Endothelial cell (in vitro differentiated cells): Measurements from ENCODE around the gene RPS17. TPM values are rescaled to one million over a fixed set of nuclear protein-coding genes. Genes with fewer than 3 reads are reported as not detected.
"Not testable (repeated sequence)": the region's sequence is repeated elsewhere in the genome, so short reads cannot be mapped to it uniquely, and the experiment has no call there.

Source experiments
- DNase-seq: peaks from one replicate; pipeline ENCODE4 v3.0.0; 2021; ENCODE audit warnings: low spot score
- H3K27ac Mint-ChIP-seq: one replicate; pipeline ENCODE4 v1.8.0; 2021; ENCODE audit warnings: mixed read lengths, inconsistent platforms; ENCODE audit not compliant: unreplicated experiment
- H3K27me3 Mint-ChIP-seq: one replicate; pipeline ENCODE4 v1.8.0; 2021; ENCODE audit warnings: mild to moderate bottlenecking, moderate library complexity, mixed read lengths, inconsistent platforms; ENCODE audit not compliant: unreplicated experiment
- H3K36me3 Mint-ChIP-seq: one replicate; pipeline ENCODE4 v1.8.0; 2021; ENCODE audit warnings: mild to moderate bottlenecking, low read depth, mixed read lengths, inconsistent platforms; ENCODE audit not compliant: unreplicated experiment
- H3K4me1 Mint-ChIP-seq: one replicate; pipeline ENCODE4 v1.8.0; 2021; ENCODE audit warnings: mild to moderate bottlenecking, mixed read lengths, inconsistent platforms; ENCODE audit not compliant: unreplicated experiment
- H3K4me3 Mint-ChIP-seq: one replicate; pipeline ENCODE4 v1.8.0; 2021; ENCODE audit warnings: mild to moderate bottlenecking, mixed read lengths, inconsistent platforms; ENCODE audit not compliant: unreplicated experiment
- H3K9me3 Mint-ChIP-seq: one replicate; pipeline ENCODE4 v1.8.0; 2021; ENCODE audit warnings: mixed read lengths, inconsistent platforms; ENCODE audit not compliant: unreplicated experiment
- total RNA-seq: library from RNA; stranded (reverse); fragmentation: NEBNext Ultra II Directional; extraction: Animal tissue kit (Norgen Biotek cat#: 25700); gene quantifications from one replicate; pipeline ENCODE4 v1.2.1, GENCODE V29; 2021; ENCODE audit not compliant: unreplicated experiment
- TF ChIP-seq, protein P1 (sequence below): fragments of 200-600 bp; sonication (generic); IDR thresholded peaks from one replicate; pipeline ENCODE4 v1.5.0; 2021; ENCODE audit warnings: antibody characterized with exemption; ENCODE audit not compliant: unreplicated experiment

Gene RPS17
- total RNA-seq, 1 donor from 2014 or later, result 1,823 TPM

DNA sequence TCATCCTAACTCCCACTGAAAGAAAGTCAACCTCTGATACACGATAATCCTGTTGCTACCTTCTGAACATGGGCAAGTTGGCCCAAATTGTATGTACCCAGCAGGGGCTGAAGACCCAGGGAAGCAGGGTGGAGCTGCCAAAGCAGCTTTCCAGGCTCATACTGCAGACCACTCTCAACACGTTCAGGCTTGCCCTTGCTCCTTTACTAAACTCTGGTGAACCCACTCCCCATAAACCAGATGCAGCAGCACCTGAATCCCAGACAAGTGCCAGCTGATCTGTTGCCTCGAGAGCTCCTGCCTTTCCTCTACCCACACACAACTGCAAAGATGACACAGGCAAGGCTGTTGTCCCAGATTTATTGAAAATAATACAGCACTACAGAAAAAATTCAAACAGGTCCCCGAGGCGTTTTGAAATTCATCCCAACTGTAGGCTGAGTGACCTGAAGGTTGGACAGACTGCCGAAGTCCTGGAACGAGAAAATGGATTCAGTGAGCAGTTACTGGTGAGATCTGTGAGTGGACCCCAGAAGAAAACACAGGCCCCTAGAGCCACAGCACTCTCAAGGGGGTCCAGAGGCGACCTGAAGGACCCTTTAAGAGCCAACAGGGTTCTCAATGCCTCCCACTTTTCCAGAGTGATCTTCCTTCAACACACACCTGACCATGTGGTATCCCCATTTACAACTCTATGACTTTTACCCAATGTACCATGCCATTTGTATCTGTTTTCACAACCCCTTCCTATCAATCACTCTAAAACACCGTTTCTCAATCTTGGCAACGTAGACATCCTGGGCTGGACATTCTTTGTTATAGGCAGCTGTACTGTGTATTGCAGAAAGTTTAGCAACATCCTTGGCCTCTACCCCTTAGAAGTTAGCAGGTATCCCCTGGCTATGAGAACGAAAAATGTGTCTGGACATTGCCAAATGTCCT is 3.6 kb downstream of the RPS17 start:
- H3K36me3 Mint-ChIP-seq, result peaks cover 24% of the 10 kb centered on the region
- peak overlapping the region; percentile 60 for H3K4me3 Mint-ChIP-seq
- peaks cover 14% of the 10 kb centered on the region for H3K4me1 Mint-ChIP-seq
- peaks cover 6% of the 10 kb centered on the region for H3K27me3 Mint-ChIP-seq
- no peak for DNase-seq
- H3K9me3 Mint-ChIP-seq, result no peaks in the 10 kb centered on the region
- H3K27ac Mint-ChIP-seq, result no peak overlapping the region
- TF ChIP-seq, protein P1, sequence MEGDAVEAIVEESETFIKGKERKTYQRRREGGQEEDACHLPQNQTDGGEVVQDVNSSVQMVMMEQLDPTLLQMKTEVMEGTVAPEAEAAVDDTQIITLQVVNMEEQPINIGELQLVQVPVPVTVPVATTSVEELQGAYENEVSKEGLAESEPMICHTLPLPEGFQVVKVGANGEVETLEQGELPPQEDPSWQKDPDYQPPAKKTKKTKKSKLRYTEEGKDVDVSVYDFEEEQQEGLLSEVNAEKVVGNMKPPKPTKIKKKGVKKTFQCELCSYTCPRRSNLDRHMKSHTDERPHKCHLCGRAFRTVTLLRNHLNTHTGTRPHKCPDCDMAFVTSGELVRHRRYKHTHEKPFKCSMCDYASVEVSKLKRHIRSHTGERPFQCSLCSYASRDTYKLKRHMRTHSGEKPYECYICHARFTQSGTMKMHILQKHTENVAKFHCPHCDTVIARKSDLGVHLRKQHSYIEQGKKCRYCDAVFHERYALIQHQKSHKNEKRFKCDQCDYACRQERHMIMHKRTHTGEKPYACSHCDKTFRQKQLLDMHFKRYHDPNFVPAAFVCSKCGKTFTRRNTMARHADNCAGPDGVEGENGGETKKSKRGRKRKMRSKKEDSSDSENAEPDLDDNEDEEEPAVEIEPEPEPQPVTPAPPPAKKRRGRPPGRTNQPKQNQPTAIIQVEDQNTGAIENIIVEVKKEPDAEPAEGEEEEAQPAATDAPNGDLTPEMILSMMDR, result no peak

DNA sequence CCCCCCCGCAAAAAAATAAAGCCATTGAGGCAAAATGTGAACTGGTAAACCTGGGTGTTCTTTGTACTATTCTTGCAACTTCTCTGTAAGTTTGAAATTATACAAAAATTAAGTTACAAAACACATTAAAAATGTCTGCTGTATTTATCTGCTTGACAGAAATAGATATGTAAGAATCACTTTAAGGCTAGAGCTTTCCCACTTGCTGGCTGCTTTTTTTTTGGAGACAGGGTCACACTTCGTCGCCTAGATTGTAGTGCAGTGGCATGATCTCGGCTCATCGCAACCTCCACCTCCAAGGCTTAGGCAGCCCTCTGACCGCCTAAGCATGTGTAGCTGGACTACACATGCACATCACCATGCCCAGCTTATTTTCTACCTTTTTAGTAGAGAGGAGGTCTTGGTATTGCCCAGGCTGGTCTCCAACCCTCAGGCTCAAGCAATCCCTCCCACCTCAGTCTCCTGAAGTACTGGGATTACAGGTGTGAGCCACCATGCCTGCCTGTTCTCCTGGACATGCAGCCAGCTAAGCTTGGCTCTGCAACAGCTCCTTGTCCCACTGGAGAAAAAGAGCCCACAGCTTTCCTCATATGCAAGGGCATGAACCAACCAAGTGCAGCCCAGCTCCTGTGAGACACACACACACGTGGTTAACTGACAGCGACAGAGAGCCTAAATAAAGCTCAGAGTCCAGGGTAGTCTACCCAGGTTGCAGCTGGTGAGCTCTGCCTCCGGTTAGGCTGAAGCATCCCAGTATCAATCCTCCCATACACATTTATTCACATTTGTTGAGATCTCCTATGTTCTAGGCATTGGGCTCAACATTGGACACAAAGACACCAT is 4.5 kb downstream of the RPS17 start:
- H3K9me3 Mint-ChIP-seq, result no peaks in the 10 kb centered on the region
- H3K36me3 Mint-ChIP-seq, result peaks cover 24% of the 10 kb centered on the region
- TF ChIP-seq, protein P1, result no peak
- peaks cover 8% of the 10 kb centered on the region for H3K27me3 Mint-ChIP-seq
- no peak for DNase-seq
- H3K4me3 Mint-ChIP-seq, result peak overlapping the region; percentile 60
- H3K4me1 Mint-ChIP-seq, result peaks cover 12% of the 10 kb centered on the region
- no peak overlapping the region for H3K27ac Mint-ChIP-seq

DNA sequence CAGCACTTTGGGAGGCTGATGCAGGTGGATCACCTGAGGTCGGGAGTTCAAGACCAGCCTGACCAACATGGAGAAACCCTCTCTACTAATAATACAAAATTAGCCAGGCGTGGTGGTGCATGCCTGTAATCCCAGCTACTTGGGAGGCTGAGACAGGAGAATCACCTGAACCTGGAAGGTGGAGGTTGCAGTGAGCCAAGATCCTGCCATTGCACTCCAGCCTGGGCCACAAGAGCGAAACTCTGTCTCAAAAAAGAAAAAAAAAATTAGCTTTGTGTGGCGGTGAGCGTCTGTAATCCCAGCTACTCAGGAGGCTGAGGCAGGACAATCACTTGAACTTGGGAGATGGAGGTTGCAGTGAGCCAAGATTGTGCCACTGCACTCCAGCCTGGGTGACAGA is 5.1 kb downstream of the RPS17 start:
- not testable (repeated sequence) for DNase-seq, H3K4me3 Mint-ChIP-seq, H3K27me3 Mint-ChIP-seq, H3K9me3 Mint-ChIP-seq, H3K27ac Mint-ChIP-seq
- Mint-ChIP-seq H3K4me1 (peaks cover 12% of the 10 kb centered on the region), H3K36me3 (peaks cover 24% of the 10 kb centered on the region)

DNA sequence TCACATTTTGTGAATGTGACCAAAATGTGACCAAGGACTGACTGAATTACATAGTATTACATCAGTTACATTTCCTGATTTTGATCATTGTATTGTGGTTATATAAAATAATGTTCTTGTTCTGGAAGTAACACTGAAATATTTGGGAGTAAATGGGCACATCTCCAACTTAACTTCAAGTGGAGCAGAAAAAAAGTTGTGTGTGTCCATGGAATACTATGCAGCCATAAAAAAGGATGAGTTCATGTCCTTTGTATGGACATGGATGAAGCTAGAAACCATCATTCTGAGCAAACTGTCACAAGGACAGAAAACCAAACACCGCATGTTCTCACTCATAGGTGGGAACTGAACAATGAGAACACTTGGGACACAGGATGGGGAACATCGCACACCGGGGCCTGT is 5.8 kb downstream of the RPS17 start:
- Mint-ChIP-seq H3K36me3 (peaks cover 24% of the 10 kb centered on the region), H3K4me3 (peak overlapping the region; percentile 33), H3K4me1 (peaks cover 11% of the 10 kb centered on the region)
- H3K27me3 Mint-ChIP-seq, H3K9me3 Mint-ChIP-seq, H3K27ac Mint-ChIP-seq, DNase-seq: not testable (repeated sequence)

DNA sequence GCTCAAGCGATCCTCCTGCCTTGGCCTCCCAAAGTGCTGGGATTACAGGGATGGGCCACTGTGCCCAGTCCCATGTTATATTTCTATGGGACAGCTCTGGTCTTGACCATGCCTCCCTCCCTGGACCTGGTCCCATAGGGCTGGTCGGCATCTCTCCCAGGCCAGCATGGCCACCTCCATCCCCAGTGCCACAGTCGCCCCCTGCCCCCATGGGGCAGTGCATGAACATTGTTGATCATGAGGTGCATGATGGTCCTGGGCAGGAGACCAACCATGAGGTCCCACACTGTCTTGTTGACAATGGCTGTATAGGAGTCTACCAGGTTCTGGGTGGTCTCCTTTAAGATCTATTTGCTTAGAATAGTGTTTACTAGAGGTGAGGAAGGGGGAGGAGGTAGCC is 6.5 kb downstream of the RPS17 start:
- no peak overlapping the region for H3K27ac Mint-ChIP-seq
- no peak for DNase-seq
- H3K4me1 Mint-ChIP-seq, result peaks cover 5% of the 10 kb centered on the region
- TF ChIP-seq, protein P1, result no peak
- H3K36me3 Mint-ChIP-seq, result peaks cover 24% of the 10 kb centered on the region
- H3K9me3 Mint-ChIP-seq, result no peaks in the 10 kb centered on the region
- H3K4me3 Mint-ChIP-seq, result no peak overlapping the region
- H3K27me3 Mint-ChIP-seq, result peaks cover 4% of the 10 kb centered on the region
